ENCODE measurements around the gene GREB1L.

DNA sequence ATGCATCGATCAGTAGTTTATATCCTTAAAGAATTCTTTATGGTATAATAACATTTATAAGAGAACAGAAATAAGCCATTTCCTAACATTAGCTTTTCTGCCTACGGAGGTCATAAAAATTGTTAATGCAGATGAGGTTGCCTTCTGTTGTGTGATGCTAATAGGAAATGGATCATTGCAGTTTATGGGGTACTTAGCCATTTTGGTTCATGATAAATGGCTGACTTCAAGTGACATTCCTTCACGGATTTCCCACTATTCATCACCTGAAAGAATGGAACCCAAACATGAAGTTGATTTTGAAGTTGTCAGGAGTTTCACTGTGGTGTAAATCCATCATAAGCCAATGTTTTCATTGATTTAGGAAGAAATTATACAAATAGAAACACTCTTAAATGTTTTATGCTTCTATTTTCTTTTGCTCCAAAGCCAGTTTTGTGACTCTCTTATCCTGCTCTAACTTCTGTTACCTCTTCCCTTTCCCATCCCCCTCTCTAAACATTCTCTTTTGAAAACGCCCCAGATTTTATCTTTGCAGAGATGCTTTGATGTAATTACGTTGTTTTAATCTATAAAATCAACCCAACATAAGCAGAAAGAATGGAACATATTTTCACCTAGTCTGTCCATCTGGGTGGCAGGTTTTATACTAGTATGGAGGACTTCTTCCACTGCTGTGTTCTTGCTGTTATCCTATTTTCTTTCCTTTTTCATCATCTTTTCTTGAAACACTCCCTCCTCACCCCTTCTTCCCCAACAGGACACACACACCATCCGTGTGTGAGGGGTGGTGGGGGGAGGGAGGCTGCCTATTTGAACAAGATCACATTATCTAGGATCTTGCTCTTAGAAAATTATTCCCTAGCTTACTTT is 58.2 kb downstream of the GREB1L start:
- TF ChIP-seq SIN3A (IDR thresholded peaks at IDR 0.05; ENCODE audit: borderline replicate concordance, insufficient read depth, low read length) (no peak), POLR2AphosphoS5 (IDR thresholded peaks at IDR 0.05; ENCODE audit: low read depth, low read length) (no peak), FOXP2 (optimal IDR thresholded peaks at IDR 0.05; ENCODE audit: borderline replicate concordance, extremely low read depth, extremely low read length, insufficient read depth) (no peak)
- TF ChIP-seq, protein P1, sequence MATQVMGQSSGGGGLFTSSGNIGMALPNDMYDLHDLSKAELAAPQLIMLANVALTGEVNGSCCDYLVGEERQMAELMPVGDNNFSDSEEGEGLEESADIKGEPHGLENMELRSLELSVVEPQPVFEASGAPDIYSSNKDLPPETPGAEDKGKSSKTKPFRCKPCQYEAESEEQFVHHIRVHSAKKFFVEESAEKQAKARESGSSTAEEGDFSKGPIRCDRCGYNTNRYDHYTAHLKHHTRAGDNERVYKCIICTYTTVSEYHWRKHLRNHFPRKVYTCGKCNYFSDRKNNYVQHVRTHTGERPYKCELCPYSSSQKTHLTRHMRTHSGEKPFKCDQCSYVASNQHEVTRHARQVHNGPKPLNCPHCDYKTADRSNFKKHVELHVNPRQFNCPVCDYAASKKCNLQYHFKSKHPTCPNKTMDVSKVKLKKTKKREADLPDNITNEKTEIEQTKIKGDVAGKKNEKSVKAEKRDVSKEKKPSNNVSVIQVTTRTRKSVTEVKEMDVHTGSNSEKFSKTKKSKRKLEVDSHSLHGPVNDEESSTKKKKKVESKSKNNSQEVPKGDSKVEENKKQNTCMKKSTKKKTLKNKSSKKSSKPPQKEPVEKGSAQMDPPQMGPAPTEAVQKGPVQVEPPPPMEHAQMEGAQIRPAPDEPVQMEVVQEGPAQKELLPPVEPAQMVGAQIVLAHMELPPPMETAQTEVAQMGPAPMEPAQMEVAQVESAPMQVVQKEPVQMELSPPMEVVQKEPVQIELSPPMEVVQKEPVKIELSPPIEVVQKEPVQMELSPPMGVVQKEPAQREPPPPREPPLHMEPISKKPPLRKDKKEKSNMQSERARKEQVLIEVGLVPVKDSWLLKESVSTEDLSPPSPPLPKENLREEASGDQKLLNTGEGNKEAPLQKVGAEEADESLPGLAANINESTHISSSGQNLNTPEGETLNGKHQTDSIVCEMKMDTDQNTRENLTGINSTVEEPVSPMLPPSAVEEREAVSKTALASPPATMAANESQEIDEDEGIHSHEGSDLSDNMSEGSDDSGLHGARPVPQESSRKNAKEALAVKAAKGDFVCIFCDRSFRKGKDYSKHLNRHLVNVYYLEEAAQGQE (IDR thresholded peaks at IDR 0.05; ENCODE audit: insufficient read depth in 1 of 2, low read depth in 2 of 2, low read length in 2 of 2) = no peak

Measured in PFSK-1 (cell line).